ENCODE data around the gene EXOC4. TPM values are rescaled to one million over a fixed set of nuclear protein-coding genes. Genes with fewer than 3 reads are reported as not detected.

EXOC4 gene
- total and polyA plus RNA-seq, 2 of the 8 experiments (the other 6 are each of a cell fraction or from before 2014, with no cell fraction given) = 27.0 to 67.3 TPM

- ChIA-PET CTCF (ENCODE audit: partially characterized antibody) (interaction anchor here (0.8 kb wide), 1 partner anchor 501 kb away, joined by 3 read pairs; no protein-coding TSS in a partner anchor), POLR2A (ENCODE audit: partially characterized antibody) (no interaction called here)
- Histone ChIP-seq H2BK120ac (replicated peaks; ENCODE audit: low read depth, low read length) (no peak overlapping the region), H4K20me1 (replicated peaks in 1 of 2; ENCODE audit: control insufficient read depth in 1 of 2, insufficient read depth in 2 of 2, low read length in 2 of 2) (no peaks in the 10 kb centered on the region), H2AFZ (ENCODE audit: low read length) (no peak overlapping the region), H3K27me3 (replicated peaks in 1 of 4; ENCODE audit: control insufficient read depth in 3 of 4, extremely low read depth in 1 of 4, insufficient read depth in 3 of 4, low read length in 3 of 4) (no peaks in the 10 kb centered on the region), H3K18ac (ENCODE audit: extremely low read depth, low read length) (no peak overlapping the region), H3K14ac (ENCODE audit: insufficient read length) (no peak overlapping the region), H3K9ac (replicated peaks in 1 of 4; ENCODE audit: extremely low read depth in 1 of 4, low read depth in 3 of 4, low read length in 3 of 4) (no peak overlapping the region), H2BK12ac (ENCODE audit: low read depth, low read length) (no peak overlapping the region), H3K56ac (replicated peaks; ENCODE audit: insufficient read length, low read depth, low read length) (no peak overlapping the region), H3K9me3 (ENCODE audit: insufficient read depth in 2 of 2, low read depth in 1 of 2, low read length in 1 of 2) (no peaks in the 10 kb centered on the region), H3K36me3 (ENCODE audit: control insufficient read depth in 2 of 4, insufficient read depth in 4 of 4, low read length in 3 of 4) (no peaks in the 10 kb centered on the region), H3K4me2 (ENCODE audit: insufficient read depth in 1 of 2, low read depth in 2 of 2, low read length in 2 of 2) (no peak overlapping the region), H3K4me3 (ENCODE audit: extremely low read depth in 1 of 4, insufficient read depth in 2 of 4, low read depth in 3 of 4, low read length in 4 of 4) (no peak overlapping the region), H2AK5ac (ENCODE audit: low read depth, low read length) (no peak overlapping the region), H4K5ac (ENCODE audit: insufficient read length, low read depth, low read length) (no peak overlapping the region), H3K79me1 (ENCODE audit: low read depth, low read length) (no peaks in the 10 kb centered on the region), H2BK5ac (ENCODE audit: low read depth, low read length) (no peak overlapping the region), H3K79me2 (ENCODE audit: control insufficient read depth in 1 of 2, insufficient read depth in 2 of 2, low read length in 2 of 2) (no peaks in the 10 kb centered on the region), H2BK15ac (ENCODE audit: low read length) (no peak overlapping the region), H3K23me2 (ENCODE audit: low read depth, low read length) (no peaks in the 10 kb centered on the region), H4K8ac (ENCODE audit: extremely low read depth, insufficient read depth, low read length) (no peak overlapping the region), H3K27ac (ENCODE audit: low read depth, low read length) (no peak overlapping the region), H3K23ac (ENCODE audit: insufficient read length) (no peak overlapping the region), H2BK20ac (ENCODE audit: low read length) (no peak overlapping the region), H3K4me1 (replicated peaks in 1 of 4; ENCODE audit: control insufficient read depth in 3 of 4, insufficient read depth in 4 of 4, low read length in 3 of 4) (no peaks in the 10 kb centered on the region), H3K4ac (replicated peaks; ENCODE audit: insufficient read length, low read depth, low read length) (no peak overlapping the region), H4K91ac (replicated peaks; ENCODE audit: insufficient read length, low read length) (no peak overlapping the region)
- TF ChIP-seq BCL11A (IDR thresholded peaks at IDR 0.05; ENCODE audit: low read depth in 2 of 2, low read length in 2 of 2) = no peak
- TF ChIP-seq SIN3A (conservative IDR thresholded peaks at IDR 0.05 in 1 of 2, IDR thresholded peaks at IDR 0.05 in 1 of 2; ENCODE audit: low read depth in 1 of 2, low read length in 2 of 2) = no peak
- no peak for TF ChIP-seq TEAD4 (IDR thresholded peaks at IDR 0.05; ENCODE audit: low read depth, low read length)
- 100% methylated on average over 2 of the region's 2 CpGs; no CpG with 5 or more reads in 1 of the 2 experiments for WGBS, 2 experiments (ENCODE audit: extremely low coverage in 1 of 2, insufficient coverage in 1 of 2, insufficient read length in 1 of 2, insufficient replicate concordance in 2 of 2, low coverage in 1 of 2, low lambda C conversion rate in 2 of 2, missing lambda C conversion rate in 1 of 2)
- FAIRE-seq (no peak), DNase-seq (ENCODE audit: low read depth in 1 of 2, low spot score in 2 of 2) (no peak)
Observed at GRCh38 chr7:133518718-133519117, 265.8 kb downstream of the EXOC4 start.
